Activated T-cell treated with anti-CD3 and anti-CD28 coated beads for 1 hour (primary cell): ENCODE results near the gene MIPOL1.
"Not testable (repeated sequence)": the region's sequence is repeated elsewhere in the genome, so short reads cannot be mapped to it uniquely, and the experiment has no call there.

Experiments
- DNase-seq: peaks from one replicate; pipeline ENCODE4 v3.0.0-alpha.2; 2020; ENCODE audit warnings: low read depth

Gene MIPOL1, protein sequence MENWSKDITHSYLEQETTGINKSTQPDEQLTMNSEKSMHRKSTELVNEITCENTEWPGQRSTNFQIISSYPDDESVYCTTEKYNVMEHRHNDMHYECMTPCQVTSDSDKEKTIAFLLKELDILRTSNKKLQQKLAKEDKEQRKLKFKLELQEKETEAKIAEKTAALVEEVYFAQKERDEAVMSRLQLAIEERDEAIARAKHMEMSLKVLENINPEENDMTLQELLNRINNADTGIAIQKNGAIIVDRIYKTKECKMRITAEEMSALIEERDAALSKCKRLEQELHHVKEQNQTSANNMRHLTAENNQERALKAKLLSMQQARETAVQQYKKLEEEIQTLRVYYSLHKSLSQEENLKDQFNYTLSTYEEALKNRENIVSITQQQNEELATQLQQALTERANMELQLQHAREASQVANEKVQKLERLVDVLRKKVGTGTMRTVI

DNA sequence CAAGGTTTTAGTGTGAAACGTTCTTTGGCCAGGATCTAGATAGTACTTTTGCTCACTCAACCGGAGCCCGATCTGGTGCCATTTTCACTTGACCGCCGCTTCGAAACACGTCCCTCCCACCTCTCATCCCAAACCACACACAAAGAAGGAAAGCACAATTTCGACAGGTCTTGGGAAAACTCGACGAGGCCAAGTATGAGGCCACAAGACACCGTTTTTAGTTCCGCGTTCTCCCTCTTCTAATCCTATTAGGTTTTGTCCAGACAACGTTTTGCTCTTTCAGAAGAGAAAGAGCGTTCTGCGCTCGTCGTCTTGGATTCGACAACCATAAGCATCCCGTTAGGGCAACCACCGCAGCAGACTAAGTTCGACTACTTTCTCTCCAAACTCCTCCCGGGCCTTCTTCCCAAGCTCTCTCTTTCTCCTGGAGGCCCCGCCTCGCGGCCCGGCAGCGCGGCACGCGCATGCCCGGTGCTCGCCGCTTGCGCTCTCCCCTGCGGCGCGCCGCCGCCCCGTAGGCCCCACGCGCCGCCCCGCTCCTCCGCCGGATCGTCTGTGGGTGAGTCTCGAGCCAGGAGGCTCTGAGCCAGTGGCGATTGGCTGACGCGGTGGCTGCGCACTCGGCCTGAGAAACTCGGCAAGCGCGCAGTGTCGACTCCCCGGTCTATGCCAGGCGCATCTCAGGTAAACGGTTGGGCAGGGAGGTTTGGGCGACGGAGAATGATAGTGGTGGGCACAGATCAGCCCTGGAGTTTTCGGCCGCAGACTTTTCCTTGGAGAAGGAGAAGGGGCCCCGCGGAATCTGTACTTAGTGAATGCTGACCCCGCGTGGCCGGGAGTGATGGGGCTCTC is at the start of gene MIPOL1:
TSS of gene MIPOL1 (plus strand) at position 517 of the 852 bp plus-strand sequence. CDS start 49,952 bp downstream, outside the sequence.
- no peak for DNase-seq

DNA sequence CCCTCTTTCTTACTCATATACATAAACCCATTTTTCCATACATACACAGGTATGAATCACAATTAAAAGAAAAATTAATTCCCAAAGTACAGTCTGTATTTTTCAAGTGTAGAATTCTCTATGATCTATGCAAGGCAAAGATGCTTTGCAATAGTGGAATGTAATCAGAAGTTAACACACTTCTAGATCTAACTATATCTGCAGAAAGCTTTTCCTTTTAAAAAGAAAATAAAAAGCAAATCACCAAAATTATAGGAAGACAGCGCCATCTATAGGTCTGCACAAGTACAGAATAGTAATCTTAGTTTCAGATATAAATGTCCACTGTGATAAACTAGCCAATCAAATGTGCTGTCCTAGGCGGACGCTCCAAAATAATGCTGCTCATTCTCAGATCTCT is 47.3 kb upstream of the MIPOL1 start:
- DNase-seq = no peak

DNA sequence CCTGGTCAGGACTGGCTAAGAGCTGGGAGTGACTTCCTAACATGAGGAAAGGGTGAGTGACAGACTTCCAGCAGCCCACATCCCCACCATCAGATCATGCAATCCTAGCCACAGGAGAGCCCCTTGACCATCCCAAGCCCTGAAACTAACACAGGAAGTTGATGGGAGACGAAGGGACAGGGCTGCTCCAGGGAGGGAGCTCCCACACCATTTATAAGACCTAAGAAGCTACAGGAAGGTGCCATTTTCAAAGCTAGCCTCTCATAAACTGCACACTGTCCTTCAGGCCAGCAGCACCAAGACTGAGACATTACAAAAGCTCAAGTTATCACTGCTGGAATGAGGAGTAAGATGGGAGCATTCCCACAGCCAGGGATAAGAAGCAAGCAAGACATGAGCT is 44.7 kb upstream of the MIPOL1 start:
- DNase-seq = no peak

DNA sequence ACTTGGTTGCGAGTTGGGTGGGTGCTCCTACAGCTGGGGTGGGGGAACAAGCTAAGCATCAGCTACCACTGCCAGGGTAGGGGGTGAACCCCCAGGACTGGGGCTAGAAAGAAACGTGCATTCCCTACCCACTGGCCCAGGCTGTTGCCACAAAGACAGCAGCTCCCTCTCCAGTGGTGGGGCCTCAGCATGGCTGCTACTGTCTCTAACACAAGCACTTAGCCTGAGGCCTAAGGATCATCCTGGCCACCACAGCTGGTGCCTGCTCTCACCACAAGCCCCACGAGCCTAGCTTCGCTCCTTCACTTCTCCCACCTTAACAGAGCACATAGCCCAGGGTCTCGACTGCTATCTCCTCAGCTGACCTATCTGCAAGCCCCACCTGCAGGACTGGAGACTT is 44.3 kb upstream of the MIPOL1 start:
- no peak for DNase-seq

DNA sequence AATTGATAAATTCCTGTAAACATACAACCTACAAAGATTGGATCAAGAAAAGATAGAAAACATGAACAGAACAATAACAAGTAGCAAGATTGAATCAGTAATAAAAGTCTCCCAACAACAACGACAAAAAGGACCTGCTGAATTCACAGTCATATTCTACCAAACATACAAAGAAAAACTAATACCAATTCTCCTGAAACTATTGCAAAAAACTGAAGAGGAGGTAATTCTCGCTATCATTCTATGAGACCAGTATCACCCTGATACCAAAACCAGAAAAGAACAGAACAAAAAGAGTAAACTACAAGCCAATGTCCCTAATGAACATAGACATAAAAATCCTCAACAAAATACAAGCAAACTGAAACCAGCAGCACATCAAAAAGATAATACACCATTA is 39.8 kb upstream of the MIPOL1 start:
- DNase-seq = no peak

DNA sequence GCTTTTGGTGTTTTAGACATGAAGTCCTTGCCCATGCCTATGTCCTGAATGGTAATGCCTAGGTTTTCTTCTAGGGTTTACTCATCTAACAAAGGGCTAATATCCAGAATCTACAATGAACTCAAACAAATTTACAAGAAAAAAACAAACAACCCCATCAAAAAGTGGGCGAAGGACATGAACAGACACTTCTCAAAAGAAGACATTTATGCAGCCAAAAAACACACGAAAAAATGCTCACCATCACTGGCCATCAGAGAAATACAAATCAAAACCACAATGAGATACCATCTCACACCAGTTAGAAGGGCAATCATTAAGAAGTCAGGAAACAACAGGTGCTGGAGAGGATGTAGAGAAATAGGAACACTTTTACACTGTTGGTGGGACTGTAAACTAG is 35.4 kb upstream of the MIPOL1 start:
- not testable (repeated sequence) for DNase-seq

DNA sequence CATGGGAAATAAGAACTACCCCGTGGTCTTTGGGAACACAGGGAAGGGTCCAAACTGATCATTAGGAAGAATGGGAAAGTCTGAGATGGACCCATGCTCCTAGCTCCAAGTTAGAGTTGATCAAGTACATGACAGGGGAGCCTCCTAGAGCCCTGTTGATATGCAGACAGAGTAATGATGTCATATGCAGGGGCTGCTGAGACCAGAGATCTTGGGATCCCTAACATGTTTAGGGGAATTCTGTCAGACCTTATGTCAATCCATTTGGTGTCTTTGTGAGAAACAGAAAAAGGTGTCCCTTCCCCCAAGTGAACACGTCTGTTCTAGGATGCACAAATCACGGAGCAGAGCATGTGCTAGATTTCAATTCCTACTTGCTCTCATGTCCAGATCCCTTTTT is 31.9 kb upstream of the MIPOL1 start:
- no peak for DNase-seq

DNA sequence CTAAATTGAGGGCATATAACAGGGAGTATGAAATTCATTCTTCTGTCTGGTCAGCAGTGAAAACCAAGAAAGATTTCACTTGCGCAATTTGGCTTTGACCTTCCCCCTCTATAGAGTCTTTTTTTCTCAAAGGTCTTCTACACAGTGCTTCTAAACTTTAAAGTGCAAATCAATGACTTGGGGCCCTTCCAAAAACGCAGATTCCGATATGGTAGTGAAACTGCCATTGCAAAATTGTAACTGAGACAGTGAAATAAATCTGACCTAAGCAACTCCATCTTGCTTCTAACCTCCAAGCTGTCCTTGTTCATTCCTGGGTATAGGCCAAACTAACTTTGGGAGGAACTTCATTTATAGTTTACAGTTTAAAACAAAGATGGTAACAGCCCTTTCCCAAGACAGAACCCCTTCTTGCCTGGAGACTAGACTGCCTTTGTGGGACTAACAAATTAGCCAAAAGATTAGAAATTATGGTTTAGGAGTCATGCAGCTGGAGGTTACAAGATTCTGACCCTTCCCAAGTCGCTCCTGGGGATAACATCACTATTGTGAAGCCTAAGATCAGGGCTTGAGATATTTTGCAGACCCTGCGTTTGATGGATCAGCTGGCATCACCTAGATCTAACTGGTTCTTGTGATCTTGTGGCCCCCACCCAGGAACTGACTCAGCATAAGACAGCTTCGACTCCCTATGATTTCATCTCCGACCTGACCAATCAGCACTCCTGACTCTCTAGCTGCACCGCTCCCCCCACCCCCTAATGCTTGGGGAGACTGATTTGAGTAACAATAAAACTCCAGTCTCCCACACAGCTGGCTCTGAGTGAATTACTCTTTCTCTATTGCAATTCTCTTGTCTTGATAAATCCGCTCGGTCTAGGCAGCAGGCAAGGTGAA is 30.3 kb upstream of the MIPOL1 start:
- DNase-seq = no peak

DNA sequence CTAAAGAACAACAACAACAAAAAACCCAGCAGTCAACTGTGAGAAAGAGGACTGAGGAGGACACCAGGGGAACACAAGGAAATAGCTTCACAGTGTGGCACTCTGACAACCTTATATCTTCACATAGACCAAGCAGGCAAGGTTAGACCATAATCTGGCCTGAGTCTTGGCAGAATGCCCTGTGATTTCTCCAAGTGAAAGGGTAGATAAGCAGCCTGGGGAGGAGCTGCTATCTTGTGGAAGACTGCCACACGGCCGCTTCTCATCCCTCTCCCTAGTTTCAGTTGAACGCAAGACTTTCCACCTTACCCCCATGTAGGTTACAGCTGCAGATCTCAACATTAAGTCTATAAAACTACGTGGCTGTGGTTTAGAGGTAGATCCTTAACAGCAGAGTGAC is 29.0 kb upstream of the MIPOL1 start:
- no peak for DNase-seq

DNA sequence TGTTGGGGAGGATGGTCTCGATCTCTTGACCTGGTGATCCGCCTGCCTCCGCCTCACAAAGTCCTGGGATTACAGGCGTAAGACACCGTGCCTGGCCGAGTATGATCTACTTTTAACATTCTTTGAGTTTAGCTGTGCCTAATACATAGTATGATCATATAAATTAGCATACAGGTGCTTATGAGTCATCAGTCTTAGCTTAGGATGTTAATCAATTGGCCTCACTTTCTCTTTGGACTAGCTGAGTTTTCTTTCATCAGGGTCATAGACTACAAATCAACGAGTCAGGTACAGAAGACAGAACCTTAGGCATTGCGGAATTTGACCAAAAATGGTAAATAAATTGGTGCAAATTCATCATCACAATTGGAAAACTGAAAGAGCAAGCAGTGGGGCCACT is 27.5 kb upstream of the MIPOL1 start:
- no peak for DNase-seq

DNA sequence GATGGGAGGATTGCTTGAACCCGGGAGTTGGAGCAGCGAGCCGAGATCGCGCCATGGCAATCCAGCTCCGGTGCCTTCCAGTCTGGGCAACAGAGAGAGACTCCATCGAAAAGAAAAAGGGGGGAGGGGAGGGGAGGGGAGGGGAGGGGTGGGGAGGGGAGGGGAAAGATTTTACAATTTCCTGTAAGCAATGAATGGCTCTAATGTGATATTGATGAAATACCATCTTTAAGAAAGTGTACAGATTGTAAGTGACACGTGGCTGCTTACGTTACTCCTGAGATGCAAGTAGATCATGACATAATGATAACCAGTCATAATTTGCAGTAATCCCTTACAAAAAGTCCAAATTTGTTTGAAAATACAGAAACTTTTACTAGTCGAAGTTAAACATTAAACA is 26.7 kb upstream of the MIPOL1 start:
- DNase-seq = no peak

DNA sequence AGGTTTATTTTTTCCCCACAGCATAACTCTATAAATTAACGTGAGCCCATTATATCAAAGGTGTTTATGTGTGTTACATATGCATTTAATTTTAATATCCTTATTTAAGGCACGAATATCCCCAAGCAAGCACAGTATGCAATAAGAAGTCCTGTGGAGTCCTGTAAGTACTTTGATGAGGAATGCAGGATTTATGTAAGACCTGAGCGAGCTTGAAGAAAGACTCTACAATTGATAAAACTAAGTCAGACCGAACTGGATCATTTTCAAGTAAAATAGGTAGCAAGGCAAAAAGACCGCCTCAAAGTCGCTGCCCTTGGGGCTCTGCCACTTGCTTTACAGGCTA is 26.1 kb upstream of the MIPOL1 start:
- DNase-seq = no peak

DNA sequence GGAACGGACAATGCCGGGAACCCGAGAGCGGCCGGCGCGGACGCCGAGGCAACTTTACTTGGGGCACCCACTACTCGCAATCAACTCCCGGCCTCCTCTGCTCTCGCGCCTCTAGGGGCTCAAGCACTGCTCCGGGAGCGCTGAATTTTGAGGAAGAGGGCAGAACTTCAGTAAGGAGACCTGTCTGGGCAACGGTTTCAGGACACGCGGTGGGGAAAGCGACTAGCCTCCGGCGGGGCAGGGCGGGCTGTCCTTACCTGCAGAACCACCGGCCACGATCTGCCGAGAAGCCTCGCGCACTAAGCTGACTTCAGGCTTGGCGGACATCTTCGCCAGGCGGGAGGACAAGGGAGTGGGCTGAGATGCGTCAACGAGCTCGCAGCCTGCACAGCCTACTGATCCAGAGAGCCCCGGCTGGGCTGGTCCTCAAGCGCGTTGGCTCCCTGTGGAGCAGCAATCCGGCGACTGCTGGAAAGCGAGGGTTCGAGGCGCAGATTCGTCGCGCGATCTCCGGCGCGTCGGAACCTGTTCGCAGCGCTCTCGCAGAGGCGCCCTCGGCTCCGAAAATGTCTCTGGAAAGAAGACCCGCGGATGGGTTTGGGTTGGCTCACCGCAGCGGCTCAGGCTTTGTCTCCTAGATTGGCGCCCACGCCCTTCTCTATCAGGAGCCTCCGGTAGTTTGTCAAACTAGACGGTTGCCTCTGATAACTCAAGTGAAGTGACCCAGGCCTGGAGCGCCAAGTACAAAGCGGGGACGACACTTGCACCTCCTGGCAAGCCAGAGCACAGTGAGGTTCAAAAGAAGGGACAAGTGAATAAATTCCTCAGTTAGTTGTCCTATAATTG is 25.5 kb upstream of the MIPOL1 start, which contains the start of gene SLC25A21:
TSS of gene SLC25A21 (minus strand) at position 583 of the 846 bp plus-strand sequence.
- DNase-seq = no peak

DNA sequence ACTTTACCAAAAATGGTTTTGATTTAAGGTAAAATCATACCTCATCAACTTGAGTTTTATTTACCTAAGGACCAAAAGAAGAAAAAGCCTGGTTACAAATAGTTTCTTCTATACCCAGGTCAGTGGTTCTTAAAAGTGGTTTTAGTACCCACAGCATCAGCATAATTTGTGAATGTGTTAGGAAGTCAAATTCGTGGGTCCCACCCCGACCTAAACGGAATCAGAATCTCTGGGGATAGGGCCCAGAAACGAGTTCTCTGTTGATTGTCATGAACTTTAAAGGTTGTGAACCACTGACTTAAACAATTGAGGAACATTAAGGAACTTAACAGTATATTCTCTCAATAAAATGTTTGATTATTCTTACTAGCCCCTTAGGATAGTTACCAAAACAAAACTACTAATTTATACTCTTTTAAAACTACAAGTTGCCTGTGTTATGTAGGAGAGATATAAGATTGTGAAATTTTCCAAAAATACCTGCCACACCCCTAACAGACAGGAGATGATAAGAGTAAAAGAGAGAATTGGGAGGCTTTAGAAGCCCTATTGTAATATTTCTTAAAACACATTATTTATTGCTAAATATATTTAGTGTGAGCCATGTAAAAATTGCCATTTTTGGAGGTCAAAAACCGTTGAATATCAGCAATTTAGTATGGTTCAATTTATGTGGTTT is 24.7 kb upstream of the MIPOL1 start:
- DNase-seq = no peak

DNA sequence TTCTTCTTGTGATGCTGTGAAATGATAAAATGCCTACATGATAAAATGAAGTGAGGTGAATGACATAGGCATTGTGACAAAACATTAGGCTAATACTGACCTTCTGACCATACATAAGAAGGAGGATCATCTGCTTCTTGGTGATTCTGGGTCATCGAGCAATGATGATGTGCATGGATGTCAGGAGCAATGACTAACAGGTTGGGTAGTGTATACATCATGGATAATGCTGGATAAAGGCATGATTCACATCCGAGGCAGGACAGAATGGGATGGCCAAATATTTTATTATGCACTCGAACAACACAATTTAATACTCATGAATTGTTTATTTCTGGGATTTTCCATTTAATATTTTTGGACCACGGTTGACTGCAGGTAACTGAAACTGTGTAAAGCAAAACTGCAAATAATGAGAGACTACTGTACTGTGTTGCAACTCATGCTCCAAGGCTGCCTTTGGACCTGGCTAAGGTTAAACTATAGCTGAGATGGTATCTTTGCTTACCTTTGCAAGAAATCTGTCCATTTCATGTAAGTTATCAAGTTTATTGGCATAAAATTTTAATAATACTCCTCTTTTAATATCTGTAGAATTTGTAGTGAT is 17.7 kb upstream of the MIPOL1 start:
- DNase-seq = no peak

DNA sequence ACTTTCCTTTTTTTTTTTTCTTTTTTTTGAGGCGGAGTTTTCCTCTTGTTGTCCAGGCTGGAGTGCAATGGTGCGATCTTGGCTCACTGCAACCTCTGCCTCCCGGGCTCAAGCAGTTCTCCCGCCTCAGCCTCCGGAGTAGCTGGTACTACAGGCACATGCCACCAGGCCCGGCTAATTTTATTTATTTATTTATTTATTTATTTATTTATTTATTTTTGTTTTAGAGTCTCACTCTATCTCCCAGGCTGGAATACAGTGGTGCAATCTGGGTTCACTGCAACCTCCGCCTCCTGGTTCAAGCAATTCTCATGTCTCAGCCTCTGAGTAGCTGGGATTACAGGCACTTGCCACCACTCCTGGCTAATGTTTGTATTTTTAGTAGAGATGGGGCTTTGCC is 16.9 kb upstream of the MIPOL1 start:
- DNase-seq = not testable (repeated sequence)

DNA sequence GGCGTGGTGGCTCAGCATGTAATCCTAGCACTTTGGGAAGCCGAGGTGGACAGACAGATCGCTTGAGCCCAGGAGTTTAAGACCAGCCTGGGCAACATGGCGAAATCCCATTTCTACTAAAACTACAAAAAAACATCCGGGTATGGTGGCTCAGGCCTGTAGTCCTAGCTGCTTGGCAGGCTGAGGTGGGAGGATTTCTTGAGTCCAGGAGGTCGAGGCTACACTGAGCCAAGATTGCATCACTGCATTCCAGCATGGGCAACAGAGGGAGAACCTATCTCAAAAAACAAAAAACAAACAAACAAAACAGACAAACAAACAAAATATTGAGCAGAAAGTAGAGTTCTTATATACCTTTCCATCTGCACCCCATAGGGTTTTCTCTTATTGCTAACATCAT is 16.3 kb upstream of the MIPOL1 start:
- no peak for DNase-seq

DNA sequence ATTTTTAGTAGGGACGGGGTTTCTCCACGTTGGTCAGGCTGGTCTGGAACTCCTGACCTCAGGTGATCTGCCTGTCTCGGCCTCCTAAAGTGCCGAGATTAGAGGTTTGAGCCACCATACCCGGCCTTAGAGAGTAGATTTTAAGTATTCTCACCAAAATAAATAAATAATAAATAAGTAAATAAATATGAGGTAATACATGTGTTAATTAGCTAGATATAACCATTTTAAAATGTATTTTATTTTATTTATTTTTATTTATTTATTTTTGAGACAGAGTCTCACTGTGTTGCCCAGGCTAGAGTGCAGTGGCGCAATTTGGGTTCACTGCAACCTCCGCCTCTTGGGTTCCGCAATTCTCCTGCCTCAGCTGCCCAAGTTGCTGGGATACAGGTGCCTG is 13.2 kb upstream of the MIPOL1 start:
- DNase-seq = not testable (repeated sequence)

DNA sequence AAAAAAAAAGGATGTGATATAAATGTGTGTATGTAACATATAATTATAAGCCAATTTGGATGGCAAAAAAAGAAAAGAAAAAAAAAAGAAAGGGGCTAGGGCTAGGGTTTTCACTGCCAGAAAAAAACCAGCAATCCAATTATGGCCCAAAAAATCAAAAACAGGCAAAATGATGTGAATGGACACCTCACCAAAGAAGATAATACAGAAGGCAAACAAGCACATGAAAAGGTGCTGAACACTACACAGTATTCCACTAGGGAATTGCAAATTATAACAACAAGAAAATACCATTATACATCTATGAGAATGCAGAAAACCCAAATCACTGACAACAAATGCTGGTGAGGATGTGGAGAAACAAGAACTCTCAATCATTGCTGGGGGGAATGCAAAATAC is 12.1 kb upstream of the MIPOL1 start:
- no peak for DNase-seq

DNA sequence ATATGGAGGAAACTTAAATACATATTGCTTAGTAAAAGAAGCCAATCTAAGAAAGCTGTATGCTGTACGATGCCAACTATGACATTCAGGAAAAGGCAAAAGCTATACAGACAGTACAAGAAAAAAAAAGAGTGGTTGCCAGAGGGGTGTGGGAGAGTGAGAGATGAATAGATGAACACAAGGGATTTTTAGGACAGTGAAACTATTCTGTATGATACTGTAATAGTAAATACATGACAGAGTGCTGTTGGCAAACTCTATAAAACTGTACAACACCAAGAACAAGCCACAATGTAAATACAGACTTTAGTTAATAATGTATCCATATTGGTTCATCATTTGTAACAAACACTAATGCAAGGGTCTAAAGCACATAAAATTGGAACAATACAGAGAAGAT is 10.9 kb upstream of the MIPOL1 start:
- DNase-seq = no peak
